ENCODE results near the gene IRS2.

- TF ChIP-seq YY1 (IDR thresholded peaks at IDR 0.05; ENCODE audit: insufficient read depth, insufficient read length) (no peak), SUZ12 (IDR thresholded peaks at IDR 0.05; ENCODE audit: extremely low read depth, insufficient read depth, insufficient read length) (no peak)
Observed at GRCh38 chr13:109768616-109769015, 17.8 kb downstream of the IRS2 start.

Data from NT2/D1 (cell line).